ENCODE data around the gene P3H4. TPM values are rescaled to one million over a fixed set of nuclear protein-coding genes. Genes with fewer than 3 reads are reported as not detected.

The P3H4 gene
- total RNA-seq, 1 experiment from 2014 or later = 58.9 TPM

- no peak for TF ChIP-seq CTCF (IDR thresholded peaks at IDR 0.05)
- no peak for TF ChIP-seq REST (IDR thresholded peaks at IDR 0.05; ENCODE audit: insufficient read depth in 1 of 2, low read depth in 2 of 2, low read length in 1 of 2)
- no peak for TF ChIP-seq SIN3A (IDR thresholded peaks at IDR 0.05; ENCODE audit: borderline replicate concordance, insufficient read depth, low read depth, low read length)
- no peak for TF ChIP-seq TCF7L2 (IDR thresholded peaks at IDR 0.05; ENCODE audit: low read depth, low read length)
- no peak for TF ChIP-seq POLR2AphosphoS5 (IDR thresholded peaks at IDR 0.05; ENCODE audit: low read depth, low read length)
- no peaks in the 10 kb centered on the region for H3K27me3 ChIP-seq (ENCODE audit: control insufficient read depth, insufficient read depth, low read length)
- BruUV-seq (replicated peaks) = TSS peak; percentile 71
- H3K4me1 ChIP-seq (ENCODE audit: control insufficient read depth, insufficient read depth, low read length) = peaks cover 41% of the 10 kb centered on the region
- DNase-seq (ENCODE audit: low read depth, low spot score) = no peak
- H3K9me3 ChIP-seq (ENCODE audit: control insufficient read depth, insufficient read depth, low read depth, low read length) = no peaks in the 10 kb centered on the region
- CTCF ChIA-PET = interaction anchor here (0.6 to 0.7 kb wide), 2 partner anchors 10 to 24 kb away, joined by 3 read pairs; no protein-coding TSS in a partner anchor
- H3K27ac ChIP-seq (ENCODE audit: low read length) = peak overlapping the region; percentile 85
- H3K4me3 ChIP-seq (ENCODE audit: low read depth in 2 of 2, low read length in 2 of 2) = peak overlapping the region; percentile 70 to 81
- ATAC-seq = no peak
- in situ Hi-C loops (cut with HindIII; ENCODE audit: low pct_unique_long_range_greater_than_20kb, low sequenced_read_pairs) (no loop called here), intact Hi-C loops (cut with micrococcal nuclease; ENCODE audit: unreplicated experiment) (no loop called here)
- H3K36me3 ChIP-seq (ENCODE audit: control insufficient read depth, insufficient read depth, low read length) = no peaks in the 10 kb centered on the region
- POLR2A ChIA-PET = no interaction called here
Observed at GRCh38 chr17:41784207-41784744, 27.5 kb downstream of the P3H4 start.

GRCh38 chr17:41782142-41782541 is 29.6 kb downstream of the P3H4 start:
- TF ChIP-seq TCF7L2 (IDR thresholded peaks at IDR 0.05; ENCODE audit: low read depth, low read length) = no peak
- no peak for TF ChIP-seq POLR2AphosphoS5 (IDR thresholded peaks at IDR 0.05; ENCODE audit: low read depth, low read length)
- no peak for TF ChIP-seq REST (IDR thresholded peaks at IDR 0.05; ENCODE audit: insufficient read depth in 1 of 2, low read depth in 2 of 2, low read length in 1 of 2)
- no peak for TF ChIP-seq SIN3A (IDR thresholded peaks at IDR 0.05; ENCODE audit: borderline replicate concordance, insufficient read depth, low read depth, low read length)
- no peak for TF ChIP-seq CTCF (IDR thresholded peaks at IDR 0.05)
- H3K36me3 ChIP-seq (ENCODE audit: control insufficient read depth, insufficient read depth, low read length) = no peaks in the 10 kb centered on the region
- DNase-seq (ENCODE audit: low read depth, low spot score) (no peak), ATAC-seq (no peak)
- H3K27ac ChIP-seq (ENCODE audit: low read length) = peak overlapping the region; percentile 73
- H3K4me1 ChIP-seq (ENCODE audit: control insufficient read depth, insufficient read depth, low read length) = peaks cover 52% of the 10 kb centered on the region
- H3K27me3 ChIP-seq (ENCODE audit: control insufficient read depth, insufficient read depth, low read length) = no peaks in the 10 kb centered on the region
- in situ Hi-C loops (cut with HindIII; ENCODE audit: low pct_unique_long_range_greater_than_20kb, low sequenced_read_pairs) = no loop called here
- POLR2A ChIA-PET = no interaction called here
- CTCF ChIA-PET = no interaction called here
- no peaks in the 10 kb centered on the region for H3K9me3 ChIP-seq (ENCODE audit: control insufficient read depth, insufficient read depth, low read depth, low read length)
- no TSS peak for BruUV-seq (replicated peaks)
- intact Hi-C loops (cut with micrococcal nuclease; ENCODE audit: unreplicated experiment) = no loop called here
- peak overlapping the region in 1 of 2 experiments; percentile 25; a peak in 2 of 4 replicates for H3K4me3 ChIP-seq (ENCODE audit: low read depth in 2 of 2, low read length in 2 of 2)
